PC-3 (cell line): ENCODE measurements around the gene MAPK8. TPM values are rescaled to one million over a fixed set of nuclear protein-coding genes. Genes with fewer than 3 reads are reported as not detected.

Experiments
- ATAC-seq: fragments of 200-7000 bp; cut with Tn5 transposase; 2 replicates; pipeline ENCODE4 v1.9.1; 2020; ENCODE audit warnings: mild to moderate bottlenecking, moderate library complexity
- BruUV-seq: library from RNA; stranded (reverse); fragments of 400-500 nt; replicated peaks from 2 replicates; lab custom pipeline; 2021; lab: Mats Ljungman, UMichigan
- CTCF ChIA-PET: fragments of 300-600 bp; sonication (Branson Sonifier 250); formaldehyde crosslinking; loops from one replicate; lab custom pipeline; 2022; ENCODE audit warnings: antibody characterized with exemption; lab: Charles Lee
- POLR2A ChIA-PET: fragments of 300-600 bp; sonication (Branson Sonifier 250); formaldehyde crosslinking; loops from one replicate; lab custom pipeline; 2022; ENCODE audit warnings: antibody characterized with exemption; ENCODE audit not compliant: unreplicated experiment; lab: Charles Lee
- DNase-seq: peaks from one replicate; pipeline ENCODE4 v3.0.0-alpha.2; 2015
- H2AFZ ChIP-seq: fragments of 300-600 bp; sonication (generic); 2 replicates; pipeline ENCODE4 v1.6.0; 2016; ENCODE audit warnings: antibody characterized with exemption, low read length
- H3F3A ChIP-seq: fragments of 300-600 bp; sonication (generic); one replicate; pipeline ENCODE4 v1.6.0; 2017; ENCODE audit warnings: antibody characterized with exemption, low read length, control low read depth, mild to moderate bottlenecking; ENCODE audit not compliant: unreplicated experiment
- H3K27ac ChIP-seq: fragments of 300-600 bp; sonication (generic); 2 replicates; pipeline ENCODE4 v1.5.1; 2016; ENCODE audit warnings: mild to moderate bottlenecking, low read length
- H3K27me3 ChIP-seq: fragments of 300-600 bp; sonication (generic); 2 replicates; pipeline ENCODE4 v1.6.1; 2016; ENCODE audit warnings: low read length, mixed read lengths
- H3K36me3 ChIP-seq: fragments of 300-600 bp; sonication (generic); 2 replicates; pipeline ENCODE4 v1.6.1; 2016; ENCODE audit warnings: low read depth, mixed run types, low read length, mixed read lengths
- H3K4me1 ChIP-seq: fragments of 300-600 bp; sonication (generic); 2 replicates; pipeline ENCODE4 v1.5.1; 2016; ENCODE audit warnings: low read length; ENCODE audit not compliant: insufficient read depth
- H3K4me2 ChIP-seq: fragments of 300-600 bp; sonication (generic); 2 replicates; pipeline ENCODE4 v1.6.0; 2016; ENCODE audit warnings: low read length
- H3K4me3 ChIP-seq: fragments of 300-600 bp; sonication (generic); 2 replicates; pipeline ENCODE4 v1.5.1; 2016; ENCODE audit warnings: mild to moderate bottlenecking, low read length, mixed read lengths
- H3K79me2 ChIP-seq: fragments of 300-600 bp; sonication (generic); 2 replicates; pipeline ENCODE4 v1.6.1; 2017; ENCODE audit warnings: low read length, mixed read lengths
- H3K9ac ChIP-seq: fragments of 300-600 bp; sonication (generic); 2 replicates; pipeline ENCODE4 v1.6.0; 2016; ENCODE audit warnings: mild to moderate bottlenecking, low read length
- H3K9me2 ChIP-seq: fragments of 300-600 bp; sonication (generic); replicated peaks from 2 replicates; pipeline ENCODE4 v1.6.1; 2016; ENCODE audit warnings: mixed run types, low read length, mixed read lengths
- H3K9me3 ChIP-seq: fragments of 300-600 bp; sonication (generic); 2 replicates; pipeline ENCODE4 v1.6.1; 2016; ENCODE audit warnings: low read length, mixed read lengths
- H4K20me1 ChIP-seq: fragments of 300-600 bp; sonication (generic); 2 replicates; pipeline ENCODE4 v1.6.1; 2016; ENCODE audit warnings: low read length, mixed read lengths
- CTCF ChIP-seq: fragments of 300-600 bp; sonication (generic); conservative IDR thresholded peaks from 2 replicates; pipeline ENCODE4 v1.5.1; 2017; ENCODE audit warnings: antibody characterized with exemption, low read depth, mild to moderate bottlenecking, low read length
- EZH2 ChIP-seq: fragments of 300-600 bp; sonication (generic); IDR thresholded peaks from one replicate; pipeline ENCODE4 v1.6.1; 2017; ENCODE audit warnings: antibody characterized with exemption, mild to moderate bottlenecking, low read length; ENCODE audit not compliant: unreplicated experiment
- EZH2phosphoT487 ChIP-seq: fragments of 300-600 bp; sonication (generic); IDR thresholded peaks from 2 replicates; pipeline ENCODE4 v1.6.1; 2018; ENCODE audit warnings: mild to moderate bottlenecking, antibody characterized with exemption, low read length, borderline replicate concordance
- intact Hi-C: fragments of 100-400 bp; cut with micrococcal nuclease; formaldehyde crosslinking; loops from 2 replicates; pipeline ENCODE4 v1.9.0; 2023
- total RNA-seq: library from RNA; depleted of rRNA; stranded (reverse); fragments of >200 nt; gene quantifications from 2 replicates; pipeline ENCODE4 v1.2.3, GENCODE V29; 2014

The MAPK8 gene
- total RNA-seq, 1 experiment from 2014 or later, result 26.6 TPM

- no peak overlapping the region for H2AFZ ChIP-seq
- intact Hi-C loops, result no loop called here
- DNase-seq, result no peak
- no peaks in the 10 kb centered on the region for H3K9me3 ChIP-seq
- H3K4me2 ChIP-seq, result no peak overlapping the region
- no peaks in the 10 kb centered on the region for H4K20me1 ChIP-seq
- no peak for ATAC-seq
- BruUV-seq, result no TSS peak
- H3F3A ChIP-seq, result no peaks in the 10 kb centered on the region
- H3K4me3 ChIP-seq, result no peak overlapping the region
- H3K36me3 ChIP-seq, result no peaks in the 10 kb centered on the region
- H3K27ac ChIP-seq, result no peak overlapping the region
- H3K9me2 ChIP-seq, result no peaks in the 10 kb centered on the region
- no peaks in the 10 kb centered on the region for H3K79me2 ChIP-seq
- TF ChIP-seq EZH2phosphoT487 (no peak), CTCF (no peak), EZH2 (no peak)
- CTCF ChIA-PET, result no interaction called here
- H3K9ac ChIP-seq, result no peak overlapping the region
- POLR2A ChIA-PET, result no interaction called here
- no peaks in the 10 kb centered on the region for H3K27me3 ChIP-seq
- no peaks in the 10 kb centered on the region for H3K4me1 ChIP-seq
Observed at GRCh38 chr10:48473704-48474103, 167.2 kb downstream of the MAPK8 start.

- ATAC-seq (no peak), DNase-seq (no peak)
- no peaks in the 10 kb centered on the region for H4K20me1 ChIP-seq
- H3F3A ChIP-seq, result no peaks in the 10 kb centered on the region
- H3K27me3 ChIP-seq, result no peaks in the 10 kb centered on the region
- BruUV-seq, result no TSS peak
- no peaks in the 10 kb centered on the region for H3K9me3 ChIP-seq
- no peak overlapping the region for H2AFZ ChIP-seq
- ChIA-PET POLR2A (no interaction called here), CTCF (interaction anchor here (0.6 kb wide), 1 partner anchor 181 kb away, joined by 7 read pairs; no protein-coding TSS in a partner anchor)
- no peak overlapping the region for H3K4me2 ChIP-seq
- intact Hi-C loops, result no loop called here
- no peak overlapping the region for H3K27ac ChIP-seq
- no peaks in the 10 kb centered on the region for H3K36me3 ChIP-seq
- no peaks in the 10 kb centered on the region for H3K79me2 ChIP-seq
- H3K9me2 ChIP-seq, result no peaks in the 10 kb centered on the region
- H3K4me1 ChIP-seq, result no peaks in the 10 kb centered on the region
- H3K4me3 ChIP-seq, result no peak overlapping the region
- TF ChIP-seq EZH2phosphoT487, result no peak
- TF ChIP-seq EZH2, result no peak
- TF ChIP-seq CTCF, result no peak
- no peak overlapping the region for H3K9ac ChIP-seq
Observed at GRCh38 chr10:48474765-48475365, 168.4 kb downstream of the MAPK8 start.

- no peaks in the 10 kb centered on the region for H4K20me1 ChIP-seq
- BruUV-seq, result no TSS peak
- H3K27me3 ChIP-seq, result no peaks in the 10 kb centered on the region
- ATAC-seq (no peak), DNase-seq (no peak)
- H3K9ac ChIP-seq, result no peak overlapping the region
- intact Hi-C loops, result no loop called here
- no peak overlapping the region for H3K4me2 ChIP-seq
- TF ChIP-seq CTCF (no peak), EZH2 (no peak)
- H3K9me3 ChIP-seq, result no peaks in the 10 kb centered on the region
- H3K27ac ChIP-seq, result no peak overlapping the region
- H3K36me3 ChIP-seq, result no peaks in the 10 kb centered on the region
- ChIA-PET CTCF (no interaction called here), POLR2A (no interaction called here)
- no peaks in the 10 kb centered on the region for H3F3A ChIP-seq
- H3K4me3 ChIP-seq, result no peak overlapping the region
- no peaks in the 10 kb centered on the region for H3K9me2 ChIP-seq
- no peaks in the 10 kb centered on the region for H3K79me2 ChIP-seq
- H2AFZ ChIP-seq, result no peak overlapping the region
- no peaks in the 10 kb centered on the region for H3K4me1 ChIP-seq
Observed at GRCh38 chr10:48475943-48476278, 169.4 kb downstream of the MAPK8 start.
